Measurements from ENCODE around the gene SERPINB12. TPM values are rescaled to one million over a fixed set of nuclear protein-coding genes. Genes with fewer than 3 reads are reported as not detected.
A peak's percentile ranks its signal among the peaks of the same experiment; 100 is the strongest.

Gene SERPINB12
- total and polyA plus RNA-seq, 2 of the 4 experiments (the other 2 are of a cell fraction), result not detected

DNA sequence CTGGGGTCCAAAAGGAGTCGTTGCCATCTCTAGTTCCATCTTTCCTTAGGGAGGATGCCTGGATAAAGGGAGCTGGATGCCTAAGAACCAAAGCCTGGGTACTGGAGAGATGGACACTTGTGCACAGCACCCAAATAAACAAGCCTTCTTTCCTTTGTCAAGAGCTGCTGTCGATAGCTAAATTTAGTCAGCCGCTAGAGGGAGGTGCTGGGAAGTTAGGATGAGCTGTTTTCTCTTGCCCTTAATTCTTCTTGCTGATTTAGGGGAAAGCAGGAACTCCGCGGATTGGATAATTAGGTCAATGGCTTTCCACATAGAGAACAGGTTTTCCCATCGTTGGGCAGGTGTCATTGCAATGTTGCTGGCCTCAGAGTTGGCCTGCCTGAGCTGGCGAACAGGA, 30.9 kb upstream of the SERPINB12 start:
- H2BK20ac ChIP-seq (ENCODE audit: low read depth, low read length), result no peak overlapping the region
- no peak overlapping the region for H4K5ac ChIP-seq (ENCODE audit: low read depth, low read length)
- no peak overlapping the region for H3K9ac ChIP-seq (ENCODE audit: low read depth, low read length)
- peak; percentile 81 for ATAC-seq (ENCODE audit: low read depth)
- H3K14ac ChIP-seq (replicated peaks; ENCODE audit: low read depth, low read length), result no peak overlapping the region
- H3K23ac ChIP-seq (ENCODE audit: low read depth, low read length), result no peak overlapping the region
- H3K4me1 ChIP-seq (ENCODE audit: control insufficient read depth, insufficient read depth, low read length), result no peaks in the 10 kb centered on the region
- H3K79me1 ChIP-seq (ENCODE audit: low read depth in 1 of 2, low read length in 2 of 2), result no peaks in the 10 kb centered on the region
- no peak overlapping the region for H2BK5ac ChIP-seq (ENCODE audit: low read depth, low read length, poor library complexity, severe bottlenecking)
- H3K9me1 ChIP-seq (ENCODE audit: insufficient read depth, low read length), result no peaks in the 10 kb centered on the region
- no peak overlapping the region for H2AK5ac ChIP-seq (ENCODE audit: low read depth, low read length)
- H2AK9ac ChIP-seq (replicated peaks; ENCODE audit: low read depth, low read length, poor library complexity), result no peak overlapping the region
- H3K27ac ChIP-seq (ENCODE audit: insufficient read depth, low read length), result no peak overlapping the region
- no peak overlapping the region for H2BK15ac ChIP-seq (ENCODE audit: low read depth, low read length)
- BruUV-seq (replicated peaks), result no TSS peak
- no peak overlapping the region for H4K91ac ChIP-seq (ENCODE audit: insufficient read depth, low read depth, low read length)
- intact Hi-C loops (cut with micrococcal nuclease) (no loop called here), dilution Hi-C loops (cut with HindIII; ENCODE audit: low sequenced_read_pairs, unreplicated experiment) (no loop called here), in situ Hi-C loops (cut with MboI; ENCODE audit: low sequenced_read_pairs) (no loop called here)
- H3K56ac ChIP-seq (ENCODE audit: extremely low read depth, insufficient read depth, low read length), result no peak overlapping the region
- H3K4me3 ChIP-seq (ENCODE audit: insufficient read depth, low read depth, low read length), result no peak overlapping the region
- H4K8ac ChIP-seq (ENCODE audit: low read depth in 2 of 2, low read length in 2 of 2), result no peak overlapping the region
- TF ChIP-seq MAZ (IDR thresholded peaks at IDR 0.05; ENCODE audit: borderline replicate concordance, low read depth, low read length), result no peak
- no peak for TF ChIP-seq RCOR1 (IDR thresholded peaks at IDR 0.05; ENCODE audit: insufficient replicate concordance, low read length)
- TF ChIP-seq, protein P1, sequence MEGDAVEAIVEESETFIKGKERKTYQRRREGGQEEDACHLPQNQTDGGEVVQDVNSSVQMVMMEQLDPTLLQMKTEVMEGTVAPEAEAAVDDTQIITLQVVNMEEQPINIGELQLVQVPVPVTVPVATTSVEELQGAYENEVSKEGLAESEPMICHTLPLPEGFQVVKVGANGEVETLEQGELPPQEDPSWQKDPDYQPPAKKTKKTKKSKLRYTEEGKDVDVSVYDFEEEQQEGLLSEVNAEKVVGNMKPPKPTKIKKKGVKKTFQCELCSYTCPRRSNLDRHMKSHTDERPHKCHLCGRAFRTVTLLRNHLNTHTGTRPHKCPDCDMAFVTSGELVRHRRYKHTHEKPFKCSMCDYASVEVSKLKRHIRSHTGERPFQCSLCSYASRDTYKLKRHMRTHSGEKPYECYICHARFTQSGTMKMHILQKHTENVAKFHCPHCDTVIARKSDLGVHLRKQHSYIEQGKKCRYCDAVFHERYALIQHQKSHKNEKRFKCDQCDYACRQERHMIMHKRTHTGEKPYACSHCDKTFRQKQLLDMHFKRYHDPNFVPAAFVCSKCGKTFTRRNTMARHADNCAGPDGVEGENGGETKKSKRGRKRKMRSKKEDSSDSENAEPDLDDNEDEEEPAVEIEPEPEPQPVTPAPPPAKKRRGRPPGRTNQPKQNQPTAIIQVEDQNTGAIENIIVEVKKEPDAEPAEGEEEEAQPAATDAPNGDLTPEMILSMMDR (conservative IDR thresholded peaks at IDR 0.05; ENCODE audit: low read depth, low read length), result peak; percentile 58
- peak; percentile 43 for TF ChIP-seq RAD21 (IDR thresholded peaks at IDR 0.05; ENCODE audit: low read length)
- TF ChIP-seq BHLHE40 (IDR thresholded peaks at IDR 0.05; ENCODE audit: low read depth, low read length), result no peak
- TF ChIP-seq, protein P2, sequence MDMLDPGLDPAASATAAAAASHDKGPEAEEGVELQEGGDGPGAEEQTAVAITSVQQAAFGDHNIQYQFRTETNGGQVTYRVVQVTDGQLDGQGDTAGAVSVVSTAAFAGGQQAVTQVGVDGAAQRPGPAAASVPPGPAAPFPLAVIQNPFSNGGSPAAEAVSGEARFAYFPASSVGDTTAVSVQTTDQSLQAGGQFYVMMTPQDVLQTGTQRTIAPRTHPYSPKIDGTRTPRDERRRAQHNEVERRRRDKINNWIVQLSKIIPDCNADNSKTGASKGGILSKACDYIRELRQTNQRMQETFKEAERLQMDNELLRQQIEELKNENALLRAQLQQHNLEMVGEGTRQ (IDR thresholded peaks at IDR 0.05; ENCODE audit: low read depth, low read length), result no peak
- no peak for TF ChIP-seq RFX5 (IDR thresholded peaks at IDR 0.05; ENCODE audit: low read depth, low read length)
- TF ChIP-seq CHD1 (IDR thresholded peaks at IDR 0.05; ENCODE audit: low read depth, low read length), result no peak
- TF ChIP-seq MAFK (IDR thresholded peaks at IDR 0.05; ENCODE audit: low read depth, low read length), result peak; percentile 50; the same call in 1 of the 2 replicates
- peak; percentile 53 for TF ChIP-seq SMC3 (IDR thresholded peaks at IDR 0.05; ENCODE audit: low read depth, low read length)
- no peak for TF ChIP-seq POLR2A (IDR thresholded peaks at IDR 0.05; ENCODE audit: low read depth, low read length)
- TF ChIP-seq, protein P3, sequence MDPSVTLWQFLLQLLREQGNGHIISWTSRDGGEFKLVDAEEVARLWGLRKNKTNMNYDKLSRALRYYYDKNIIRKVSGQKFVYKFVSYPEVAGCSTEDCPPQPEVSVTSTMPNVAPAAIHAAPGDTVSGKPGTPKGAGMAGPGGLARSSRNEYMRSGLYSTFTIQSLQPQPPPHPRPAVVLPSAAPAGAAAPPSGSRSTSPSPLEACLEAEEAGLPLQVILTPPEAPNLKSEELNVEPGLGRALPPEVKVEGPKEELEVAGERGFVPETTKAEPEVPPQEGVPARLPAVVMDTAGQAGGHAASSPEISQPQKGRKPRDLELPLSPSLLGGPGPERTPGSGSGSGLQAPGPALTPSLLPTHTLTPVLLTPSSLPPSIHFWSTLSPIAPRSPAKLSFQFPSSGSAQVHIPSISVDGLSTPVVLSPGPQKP (IDR thresholded peaks at IDR 0.05; ENCODE audit: borderline replicate concordance, low read depth, low read length), result no peak
- TF ChIP-seq CEBPB (IDR thresholded peaks at IDR 0.05; ENCODE audit: low read depth, low read length), result no peak
- H3K4ac ChIP-seq (ENCODE audit: low read depth, low read length), result no peak overlapping the region
- ChIA-PET POLR2A (ENCODE audit: unreplicated experiment) (no interaction called here), CTCF (interaction anchor here (0.7 to 1.9 kb wide), 8 partner anchors 9 to 336 kb away, joined by 3 to 11 read pairs (median 5); no protein-coding TSS in a partner anchor)
- WGBS, 2 experiments (ENCODE audit: extremely low coverage in 2 of 2, insufficient read length in 1 of 2), result no CpG with 5 or more reads among the region's 7 CpGs
- no peaks in the 10 kb centered on the region for H3K9me3 ChIP-seq (ENCODE audit: control insufficient read depth, insufficient read depth, low read length)
- H3K18ac ChIP-seq (ENCODE audit: low read depth, low read length), result no peak overlapping the region
- H2AFZ ChIP-seq (replicated peaks; ENCODE audit: low read length, poor library complexity), result peak overlapping the region; percentile 60
- H4K20me1 ChIP-seq (ENCODE audit: insufficient read depth, low read length), result no peaks in the 10 kb centered on the region
- H2BK120ac ChIP-seq (ENCODE audit: low read depth, low read length), result no peak overlapping the region
- DNase-seq, result peak; percentile 63
- no peaks in the 10 kb centered on the region for H3K36me3 ChIP-seq (ENCODE audit: control insufficient read depth, insufficient read depth, low read length)
- peaks cover 15% of the 10 kb centered on the region for H3K27me3 ChIP-seq (ENCODE audit: control insufficient read depth, insufficient read depth, low read length)
- H3K4me2 ChIP-seq (ENCODE audit: low read depth, low read length), result no peak overlapping the region

Data from IMR-90 (cell line).